Tibial nerve (tissue), 4 donors: Measurements from ENCODE around the gene URI1.

Experiments used
- CTCF ChIP-seq, 5 experiments: fragments of 200-600 bp in 3 of 5; fragments of 450-650 bp in 2 of 5; sonication (generic) in 3 of 5; IDR thresholded peaks; one replicate each; pipeline ENCODE4 v1.5.1; 2016 to 2019; ENCODE audit warnings: antibody characterized with exemption in 5 of 5, mild to moderate bottlenecking in 3 of 5, moderate library complexity in 2 of 5
- EP300 ChIP-seq, 2 donors: sonication (generic); formaldehyde crosslinking; IDR thresholded peaks; one replicate each; pipeline ENCODE4 v1.6.1; 2017; ENCODE audit warnings: antibody characterized with exemption in 2 of 2, mild to moderate bottlenecking in 1 of 2
- POLR2A ChIP-seq, 2 donors: fragments of 450-650 bp; IDR thresholded peaks; one replicate each; pipeline ENCODE4 v1.6.1; 2017; ENCODE audit warnings: antibody characterized with exemption in 2 of 2, mild to moderate bottlenecking in 2 of 2, moderate library complexity in 2 of 2

- no peak for TF ChIP-seq CTCF (IDR thresholded peaks at IDR 0.05)
- TF ChIP-seq POLR2A (IDR thresholded peaks at IDR 0.05): no peak
- TF ChIP-seq EP300 (IDR thresholded peaks at IDR 0.05): peak in 1 of 2 donors; percentile 29
Measured at GRCh38 chr19:30049226-30049625, 107.2 kb downstream of the URI1 start.
